Measurements from ENCODE around the gene SLC36A3.
"Not testable (repeated sequence)": the region's sequence is repeated elsewhere in the genome, so short reads cannot be mapped to it uniquely, and the experiment has no call there.

Gene SLC36A3

DNA sequence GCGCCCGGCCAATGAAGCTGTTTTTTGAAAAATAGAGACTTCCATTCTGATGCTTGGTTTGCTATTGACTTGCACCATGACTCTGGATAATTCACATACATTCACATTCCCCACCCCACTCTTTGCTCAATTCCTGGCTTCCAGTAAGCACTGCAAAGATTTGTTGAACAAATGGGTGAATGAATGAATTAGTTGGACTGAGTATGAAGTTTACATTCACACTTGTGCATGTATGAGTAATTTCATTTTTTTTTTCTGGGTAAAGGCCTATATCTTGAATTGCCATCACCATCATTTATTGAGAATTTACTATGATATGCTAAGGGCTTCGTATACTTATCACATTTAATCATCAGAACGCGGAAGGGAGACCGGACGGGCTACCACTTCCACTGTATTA lies 65.9 kb downstream of the SLC36A3 start:
- no peak for DNase-seq

DNA sequence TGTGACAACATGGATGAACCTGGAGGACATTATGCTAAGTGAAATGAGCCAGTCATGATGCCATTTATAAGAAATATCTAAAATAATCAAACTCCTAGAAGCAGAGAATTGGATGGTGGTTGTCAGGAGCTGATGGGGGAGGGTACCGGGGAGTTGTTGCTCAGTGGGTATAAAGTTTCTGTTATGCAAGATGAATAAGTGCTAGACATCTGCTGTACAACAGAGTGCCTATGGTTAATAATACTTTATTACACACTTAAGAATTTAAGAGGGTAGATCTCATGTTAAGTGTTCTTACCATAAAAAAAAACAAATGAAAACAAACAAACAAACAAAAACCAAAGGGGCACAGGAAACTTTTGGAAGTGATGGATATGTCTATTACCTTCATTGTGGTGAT lies 66.7 kb downstream of the SLC36A3 start:
- no peak for DNase-seq

- not testable (repeated sequence) for DNase-seq
Observed at GRCh38 chr5:151235239-151235571, 68.4 kb downstream of the SLC36A3 start.

DNA sequence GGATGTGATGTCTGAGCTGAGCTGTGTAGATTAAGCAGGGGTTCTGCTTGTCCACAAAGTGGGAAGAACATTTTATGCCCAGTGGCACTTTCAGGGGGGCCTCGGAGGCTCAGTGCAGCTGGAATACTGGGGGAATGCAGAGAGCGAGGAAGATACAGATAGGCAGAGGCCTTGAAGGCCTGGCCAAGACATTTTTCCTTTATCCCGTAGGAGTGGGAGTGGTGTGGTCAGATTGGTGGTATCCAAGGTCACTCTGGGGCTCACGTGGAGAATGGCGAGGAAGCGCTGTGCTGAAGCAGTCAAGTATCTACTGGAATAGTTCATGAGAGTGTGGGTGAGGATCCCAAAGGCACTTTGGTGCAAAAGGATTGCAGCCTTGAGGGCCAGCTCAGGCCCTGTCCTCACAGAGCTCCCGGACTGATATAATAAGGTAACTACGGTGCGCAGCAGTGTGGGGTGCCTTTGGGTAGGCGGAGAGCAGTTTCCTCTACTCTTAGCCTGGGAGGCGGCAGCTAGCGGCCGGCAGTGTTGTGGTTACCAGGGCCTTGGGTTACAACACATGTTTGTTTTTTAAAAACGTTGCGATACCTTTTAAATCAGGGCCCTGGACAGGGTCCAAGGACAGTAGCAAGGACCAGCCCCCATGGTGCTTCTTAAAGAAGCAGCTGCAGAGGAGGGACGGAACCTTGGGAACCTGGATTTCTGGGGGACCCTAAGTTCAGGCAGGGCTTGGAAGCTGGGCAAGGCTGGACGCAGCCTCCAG lies 68.9 kb downstream of the SLC36A3 start:
- peak; percentile 11 for DNase-seq

DNA sequence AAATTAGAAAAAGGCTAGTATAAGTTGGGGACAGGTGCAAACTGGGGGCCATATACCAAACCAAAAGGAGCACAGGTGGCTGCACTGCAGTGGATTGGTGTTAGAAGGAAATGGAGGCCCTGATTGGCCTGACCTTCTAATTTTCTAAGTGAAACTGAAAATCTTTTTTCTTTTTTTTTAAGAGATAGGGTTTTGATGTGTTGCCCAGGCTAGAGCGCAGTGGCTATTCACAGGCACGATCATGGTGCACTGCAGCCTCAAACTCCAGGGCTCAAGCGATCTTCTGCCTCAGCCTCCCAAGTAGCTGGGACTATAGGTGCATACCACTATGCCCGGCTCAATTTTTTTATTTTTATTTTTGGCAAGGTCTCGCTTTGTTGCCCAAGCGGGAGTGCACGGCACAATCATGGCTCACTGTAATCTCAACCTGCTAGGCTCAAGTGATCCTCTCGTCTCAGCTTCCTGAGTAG lies 69.9 kb downstream of the SLC36A3 start:
- DNase-seq: no peak

DNA sequence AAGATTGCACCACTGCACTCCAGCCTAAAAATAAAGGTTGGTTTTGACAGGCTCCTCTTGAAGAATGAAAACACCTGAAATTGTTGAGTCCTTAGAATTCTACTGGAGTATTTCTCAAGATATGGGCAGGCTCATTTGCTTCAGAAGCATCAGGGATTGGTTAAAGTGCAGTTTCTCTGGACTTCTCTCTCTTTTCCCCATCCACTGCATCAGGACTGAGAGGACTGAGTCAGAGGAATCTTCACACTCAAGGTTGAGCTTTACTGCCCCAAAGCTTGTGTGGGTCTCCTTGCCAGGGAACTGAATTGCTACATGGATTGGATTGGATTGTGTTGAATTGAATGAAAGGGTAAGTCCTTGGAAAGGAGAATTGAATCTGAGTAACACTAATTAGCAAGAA lies 72.2 kb downstream of the SLC36A3 start:
- no peak for DNase-seq

GRCh38 chr5:151230048-151230680 lies 73.4 kb downstream of the SLC36A3 start:
- no peak for DNase-seq

DNA sequence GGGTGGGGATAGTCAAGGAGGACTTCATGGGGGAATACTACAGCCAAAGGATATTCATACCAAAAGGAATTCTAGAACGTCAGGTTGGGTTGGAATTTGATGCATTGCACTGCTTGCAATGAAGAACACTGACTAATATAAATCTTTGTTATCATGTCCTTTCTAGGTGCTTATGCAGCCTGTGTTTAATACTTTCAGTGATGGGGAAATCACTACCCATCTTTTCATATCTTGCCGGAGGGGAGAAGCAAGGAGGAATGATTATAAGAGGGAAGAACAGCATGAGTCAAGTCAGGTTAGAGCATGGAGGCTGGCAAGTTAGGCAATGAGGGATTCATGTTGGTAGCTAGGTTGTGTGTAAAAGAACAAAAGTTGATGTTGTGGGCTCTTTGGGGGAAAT lies 74.6 kb downstream of the SLC36A3 start:
- no peak for DNase-seq

- no peak for DNase-seq
Observed at GRCh38 chr5:151227918-151228447, 75.6 kb downstream of the SLC36A3 start.

All from fibroblast of skin of right quadriceps (primary cell).